WERI-Rb-1 (cell line): ENCODE data around the gene PSMB11.

Experiments used
- DNase-seq: peaks from one replicate; pipeline ENCODE4 v3.0.0-alpha.2; 2020
- H3K27ac ChIP-seq: fragments of 250-450 bp; sonication (Bioruptor Pico); 2 replicates; pipeline ENCODE4 v1.5.1; 2020; ENCODE audit warnings: mild to moderate bottlenecking, moderate library complexity
- H3K27me3 ChIP-seq: fragments of 250-450 bp; sonication (Bioruptor Pico); 2 replicates; pipeline ENCODE4 v1.5.1; 2021; ENCODE audit warnings: mild to moderate bottlenecking, low read depth, moderate library complexity; ENCODE audit not compliant: insufficient read depth, severe bottlenecking
- H3K36me3 ChIP-seq: fragments of 250-450 bp; sonication (Bioruptor Pico); 2 replicates; pipeline ENCODE4 v1.5.1; 2020; ENCODE audit warnings: mild to moderate bottlenecking, moderate library complexity
- H3K4me3 ChIP-seq: 2 replicates; pipeline ENCODE4 v1.5.1; 2011; ENCODE audit warnings: low read depth, mild to moderate bottlenecking, control low read depth, low read length
- H3K9me3 ChIP-seq: fragments of 250-450 bp; sonication (Bioruptor Pico); 2 replicates; pipeline ENCODE4 v1.5.1; 2021; ENCODE audit warnings: mild to moderate bottlenecking, moderate library complexity; ENCODE audit not compliant: severe bottlenecking
- TF ChIP-seq, protein P1 (sequence below): IDR thresholded peaks from 2 replicates; pipeline ENCODE4 v1.5.1; 2011; ENCODE audit warnings: low read depth, mild to moderate bottlenecking, control low read depth, inconsistent platforms, low read length

Gene PSMB11

DNA sequence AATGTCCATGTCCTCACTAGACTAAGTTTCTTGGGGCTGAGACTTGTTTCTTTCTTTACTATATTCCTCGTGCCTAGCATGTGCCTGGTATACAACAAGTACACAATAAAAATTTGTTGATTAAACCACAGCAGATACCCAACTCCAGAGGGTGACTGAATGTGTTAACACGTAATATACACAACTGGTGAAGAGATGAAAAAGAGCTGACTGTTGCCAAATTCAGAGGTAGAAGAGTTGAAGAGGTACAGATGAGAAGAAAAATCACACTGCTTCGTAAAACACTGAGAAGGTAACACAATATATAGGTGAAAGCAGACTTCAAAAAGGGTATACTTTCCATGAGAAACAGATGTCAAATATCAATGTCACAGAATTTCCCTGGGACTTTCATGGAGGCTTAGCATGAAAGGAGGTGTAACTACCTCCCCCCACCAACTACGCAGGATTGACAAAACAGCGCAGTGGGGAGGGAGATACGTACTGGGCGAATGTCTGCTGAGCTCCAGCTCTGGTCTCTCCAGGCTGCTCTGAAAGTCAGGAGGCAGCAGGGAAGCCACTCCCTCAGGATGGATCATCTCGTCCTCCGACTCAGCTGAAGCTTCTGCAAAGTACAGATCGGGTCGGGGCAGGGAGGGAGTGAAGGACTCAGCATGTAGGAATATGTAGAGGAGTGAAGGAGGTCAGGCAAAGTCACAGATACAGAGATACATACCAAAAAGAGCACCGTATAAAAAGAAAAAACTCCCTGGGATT is 47.7 kb downstream of the PSMB11 start:
- no peak for DNase-seq
- Histone ChIP-seq H3K27ac (no peak overlapping the region), H3K9me3 (no peaks in the 10 kb centered on the region), H3K4me3 (no peak overlapping the region), H3K36me3 (peaks cover 78% of the 10 kb centered on the region), H3K27me3 (no peaks in the 10 kb centered on the region)
- TF ChIP-seq, protein P1, sequence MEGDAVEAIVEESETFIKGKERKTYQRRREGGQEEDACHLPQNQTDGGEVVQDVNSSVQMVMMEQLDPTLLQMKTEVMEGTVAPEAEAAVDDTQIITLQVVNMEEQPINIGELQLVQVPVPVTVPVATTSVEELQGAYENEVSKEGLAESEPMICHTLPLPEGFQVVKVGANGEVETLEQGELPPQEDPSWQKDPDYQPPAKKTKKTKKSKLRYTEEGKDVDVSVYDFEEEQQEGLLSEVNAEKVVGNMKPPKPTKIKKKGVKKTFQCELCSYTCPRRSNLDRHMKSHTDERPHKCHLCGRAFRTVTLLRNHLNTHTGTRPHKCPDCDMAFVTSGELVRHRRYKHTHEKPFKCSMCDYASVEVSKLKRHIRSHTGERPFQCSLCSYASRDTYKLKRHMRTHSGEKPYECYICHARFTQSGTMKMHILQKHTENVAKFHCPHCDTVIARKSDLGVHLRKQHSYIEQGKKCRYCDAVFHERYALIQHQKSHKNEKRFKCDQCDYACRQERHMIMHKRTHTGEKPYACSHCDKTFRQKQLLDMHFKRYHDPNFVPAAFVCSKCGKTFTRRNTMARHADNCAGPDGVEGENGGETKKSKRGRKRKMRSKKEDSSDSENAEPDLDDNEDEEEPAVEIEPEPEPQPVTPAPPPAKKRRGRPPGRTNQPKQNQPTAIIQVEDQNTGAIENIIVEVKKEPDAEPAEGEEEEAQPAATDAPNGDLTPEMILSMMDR = no peak

DNA sequence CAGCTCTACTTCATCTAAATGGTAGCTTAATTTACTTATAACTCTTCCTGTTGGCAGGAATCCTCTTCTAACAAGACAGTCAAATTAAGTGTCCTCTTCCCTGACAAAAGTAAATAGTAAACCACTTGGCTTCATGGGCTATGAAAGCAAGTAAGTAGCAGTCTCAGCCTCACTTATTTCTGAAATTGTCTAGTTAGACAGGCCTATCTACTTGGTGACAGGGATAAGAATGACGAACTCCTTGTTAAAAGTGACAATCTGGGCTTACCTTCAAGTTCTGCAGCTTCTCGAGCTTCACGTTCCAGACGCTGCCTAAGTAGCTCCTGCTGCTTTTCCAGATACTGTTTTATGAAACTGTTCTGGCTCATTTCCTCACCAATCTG is 48.2 kb downstream of the PSMB11 start:
- no peaks in the 10 kb centered on the region for H3K9me3 ChIP-seq
- no peaks in the 10 kb centered on the region for H3K27me3 ChIP-seq
- peaks cover 75% of the 10 kb centered on the region for H3K36me3 ChIP-seq
- H3K27ac ChIP-seq = no peak overlapping the region
- no peak overlapping the region for H3K4me3 ChIP-seq
- TF ChIP-seq, protein P1 = no peak
- no peak for DNase-seq

DNA sequence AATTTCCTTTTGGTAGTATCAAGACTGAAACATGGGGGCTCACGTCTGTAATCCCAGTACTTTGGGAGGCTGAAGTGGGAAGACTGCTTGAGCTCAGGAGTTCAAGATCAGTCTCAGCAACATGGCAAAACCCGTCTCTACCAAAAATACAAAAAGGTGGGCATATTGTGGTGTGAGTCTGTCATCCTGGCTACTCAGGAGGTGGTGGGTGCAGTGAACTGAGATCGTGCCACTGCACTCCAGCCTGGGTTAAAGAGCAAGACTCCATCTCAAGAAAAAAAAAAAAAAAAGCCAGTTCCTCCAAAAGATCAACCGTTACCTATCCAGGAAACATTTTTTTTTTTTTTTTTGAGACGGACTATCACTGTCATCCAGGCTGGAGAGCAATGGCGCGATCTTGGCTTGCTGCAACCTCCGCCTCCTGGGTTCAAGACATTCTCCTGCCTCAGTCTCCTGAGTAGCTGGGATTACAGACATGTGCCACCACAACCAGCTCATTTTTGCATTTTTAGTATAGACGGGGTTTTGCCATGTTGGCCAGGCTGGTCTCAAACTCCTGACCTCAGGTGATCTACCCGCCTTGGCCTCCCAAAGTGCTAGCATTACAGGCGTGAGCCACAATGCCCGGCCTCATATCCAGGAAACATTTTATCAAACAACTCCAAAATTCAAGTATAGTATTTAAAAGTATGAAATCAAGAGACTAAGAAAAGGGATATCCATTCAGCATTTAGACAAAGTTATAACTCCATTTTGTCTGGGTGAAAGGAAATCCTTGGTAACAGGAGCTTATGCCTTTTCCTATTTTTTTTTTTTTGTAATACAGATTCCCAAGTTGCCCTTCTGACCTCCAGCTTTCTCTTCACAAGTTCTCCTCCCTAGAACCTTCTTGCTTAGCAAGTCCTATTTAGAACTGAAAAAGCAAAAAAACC is 49.5 kb downstream of the PSMB11 start:
- Histone ChIP-seq H3K9me3 (no peaks in the 10 kb centered on the region), H3K36me3 (peaks cover 64% of the 10 kb centered on the region), H3K27ac (no peak overlapping the region), H3K27me3 (no peaks in the 10 kb centered on the region), H3K4me3 (no peak overlapping the region)
- TF ChIP-seq, protein P1 = no peak
- no peak for DNase-seq

DNA sequence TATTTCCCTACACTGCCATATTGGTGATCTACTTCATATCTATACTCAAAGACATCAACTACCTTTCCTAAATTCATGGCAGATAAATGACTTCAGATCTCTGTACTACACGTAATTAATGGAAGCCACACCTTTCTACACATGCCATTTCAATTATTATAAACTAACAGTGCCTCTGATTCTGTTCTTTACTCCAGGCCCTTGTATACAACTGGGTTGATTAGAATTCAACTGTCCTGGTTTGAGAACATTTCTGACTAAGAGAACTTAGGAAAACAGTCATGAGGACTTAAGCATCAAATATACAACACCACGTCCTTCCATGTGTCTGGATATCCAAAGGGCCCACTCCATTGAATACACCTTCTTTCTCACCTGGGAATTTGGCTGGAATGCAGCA is 51.1 kb downstream of the PSMB11 start:
- Histone ChIP-seq H3K36me3 (peaks cover 68% of the 10 kb centered on the region), H3K9me3 (no peaks in the 10 kb centered on the region), H3K27ac (no peak overlapping the region), H3K27me3 (no peaks in the 10 kb centered on the region), H3K4me3 (no peak overlapping the region)
- TF ChIP-seq, protein P1 = no peak
- DNase-seq = no peak

DNA sequence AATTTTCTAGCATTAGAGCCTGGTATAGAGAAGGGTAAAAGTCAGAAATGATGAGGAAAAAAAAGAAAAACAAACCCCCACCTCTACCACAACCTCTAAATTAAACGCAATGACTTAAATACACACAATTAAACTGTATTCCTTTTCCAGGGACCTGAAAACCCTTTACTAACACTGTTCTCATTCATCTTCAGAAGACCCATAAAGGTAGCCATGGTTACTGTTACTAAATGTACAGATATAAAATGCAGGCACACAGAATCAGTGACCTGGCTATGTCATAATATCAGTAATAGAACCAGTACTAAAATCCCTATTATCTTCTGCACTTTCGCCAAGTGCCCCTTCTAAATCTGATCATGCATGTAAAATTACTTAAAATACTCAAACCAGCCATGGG is 51.5 kb downstream of the PSMB11 start:
- Histone ChIP-seq H3K27ac (no peak overlapping the region), H3K36me3 (peaks cover 68% of the 10 kb centered on the region), H3K9me3 (no peaks in the 10 kb centered on the region), H3K4me3 (no peak overlapping the region), H3K27me3 (no peaks in the 10 kb centered on the region)
- no peak for DNase-seq
- TF ChIP-seq, protein P1 = no peak
